Stimulated activated CD8-positive, alpha-beta memory T cell treated with anti-CD3 and anti-CD28 coated beads, Interleukin-15, amount 100 ng/mL, for 48 hours (primary cell): ENCODE measurements around the gene UGT2A2.

Experiments
- DNase-seq, 2 donors: peaks; one replicate each; pipeline ENCODE4 v3.0.0-alpha.2; 2020; ENCODE audit warnings: low read depth in 2 of 2

UGT2A2 gene

GRCh38 chr4:69576251-69576877 lies 63.1 kb downstream of the UGT2A2 start:
- DNase-seq: no peak

DNA sequence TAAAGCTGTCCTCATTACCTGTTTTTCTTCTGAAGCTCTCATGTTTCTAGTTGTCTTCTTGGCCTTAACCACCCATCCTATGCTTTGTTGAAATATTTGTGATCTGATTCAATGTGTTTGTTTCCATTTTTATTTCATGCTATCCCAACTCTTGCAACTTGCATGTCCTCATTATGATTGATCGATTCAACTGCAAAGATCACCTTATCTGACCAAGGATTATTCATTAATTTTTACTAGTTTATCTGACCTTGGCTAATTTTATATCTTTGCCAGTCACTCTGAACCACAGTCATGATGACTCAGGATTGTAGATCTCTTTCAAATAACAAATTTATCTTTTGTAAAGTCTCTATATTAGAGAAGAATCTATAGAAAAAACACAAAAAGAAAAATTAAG lies 70.7 kb downstream of the UGT2A2 start:
- DNase-seq: no peak

- no peak for DNase-seq
Observed at GRCh38 chr4:69563424-69563823, 76.0 kb downstream of the UGT2A2 start.

DNA sequence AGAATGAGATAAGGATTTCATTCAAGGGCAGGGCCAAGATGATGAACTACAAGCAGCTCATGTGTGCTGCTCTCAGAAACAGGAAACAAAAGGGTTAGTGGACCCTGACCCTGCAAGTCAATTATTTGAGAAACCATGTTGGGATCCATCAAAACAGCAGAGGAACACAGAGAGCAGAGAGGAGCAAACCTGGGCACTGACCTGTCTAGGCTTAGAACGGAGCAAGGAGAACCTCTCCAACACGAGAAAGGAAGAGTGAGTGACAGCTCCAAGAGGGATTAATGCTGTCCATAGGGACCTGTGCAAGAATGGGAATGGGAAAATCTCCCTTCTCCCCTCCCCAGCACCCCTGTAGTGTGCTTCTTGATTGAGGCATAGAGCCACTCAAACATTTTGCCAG lies 89.8 kb downstream of the UGT2A2 start:
- DNase-seq: no peak

- no peak for DNase-seq
Observed at GRCh38 chr4:69546134-69546765, 93.2 kb downstream of the UGT2A2 start.
